HepG2 (cell line): ENCODE data around the gene OR8B4.

Experiments used
- FOSL2 ChIP-seq: sonication (generic); formaldehyde crosslinking; IDR thresholded peaks from 2 replicates; pipeline ENCODE4 v1.4.0; 2020; ENCODE audit warnings: missing genetic modification reagents
- HNF4A ChIP-seq: sonication (generic); formaldehyde crosslinking; IDR thresholded peaks from 2 replicates; pipeline ENCODE4 v1.4.0; 2020; ENCODE audit warnings: missing genetic modification reagents
- HNF4G ChIP-seq, 2 experiments: sonication (generic) in 1 of 2; formaldehyde crosslinking in 1 of 2; IDR thresholded peaks; 2 replicates each; pipeline versions ENCODE4 v1.4.0 to v1.6.1; 2011 to 2020; ENCODE audit warnings: borderline replicate concordance in 2 of 2, low read depth in 2 of 2, mild to moderate bottlenecking in 2 of 2, low read length in 1 of 2, missing genetic modification reagents in 1 of 2, moderate library complexity in 1 of 2
- POLR2AphosphoS5 ChIP-seq: IDR thresholded peaks from 2 replicates; pipeline ENCODE4 v1.6.1; 2012; ENCODE audit warnings: low read depth, low read length
- SMYD3 ChIP-seq: sonication (generic); formaldehyde crosslinking; IDR thresholded peaks from 2 replicates; pipeline ENCODE4 v1.8.1; 2023; ENCODE audit warnings: mild to moderate bottlenecking, missing genetic modification reagents
- TCF12 ChIP-seq, 2 experiments: fragments of 450-650 bp in 1 of 2; sonication (generic) in 1 of 2; formaldehyde crosslinking in 1 of 2; IDR thresholded peaks; 2 replicates each; pipeline versions ENCODE4 v1.6.1 to v1.8.0; 2017 to 2022; ENCODE audit warnings: antibody characterized with exemption in 1 of 2, mild to moderate bottlenecking in 1 of 2, missing genetic modification reagents in 1 of 2, moderate library complexity in 1 of 2
- YY1 ChIP-seq: IDR thresholded peaks from 2 replicates; pipeline ENCODE4 v1.6.1; 2011; ENCODE audit warnings: low read length, low read depth, moderate library complexity, mild to moderate bottlenecking; ENCODE audit not compliant: insufficient read depth, insufficient replicate concordance
- TF ChIP-seq, protein P1 (sequence below): sonication (generic); formaldehyde crosslinking; IDR thresholded peaks from 2 replicates; pipeline ENCODE4 v1.5.0; 2020; ENCODE audit warnings: mild to moderate bottlenecking, missing genetic modification reagents, moderate library complexity
- TF ChIP-seq, protein P2 (sequence below): sonication (generic); formaldehyde crosslinking; IDR thresholded peaks from 2 replicates; pipeline ENCODE4 v1.8.1; 2023; ENCODE audit warnings: mild to moderate bottlenecking, moderate library complexity, missing genetic modification reagents
- TF ChIP-seq, protein P3 (sequence below), 2 experiments: sonication (generic) in 1 of 2; formaldehyde crosslinking in 1 of 2; IDR thresholded peaks; 2 replicates each; pipeline versions ENCODE4 v1.5.1 to v1.6.1; 2011 to 2020; ENCODE audit warnings: borderline replicate concordance in 1 of 2, low read depth in 1 of 2, low read length in 1 of 2, mild to moderate bottlenecking in 1 of 2, missing genetic modification reagents in 1 of 2, moderate library complexity in 1 of 2
- TF ChIP-seq, protein P4 (sequence below): IDR thresholded peaks from 2 replicates; pipeline ENCODE4 v1.6.1; 2012; ENCODE audit warnings: inconsistent platforms

DNA sequence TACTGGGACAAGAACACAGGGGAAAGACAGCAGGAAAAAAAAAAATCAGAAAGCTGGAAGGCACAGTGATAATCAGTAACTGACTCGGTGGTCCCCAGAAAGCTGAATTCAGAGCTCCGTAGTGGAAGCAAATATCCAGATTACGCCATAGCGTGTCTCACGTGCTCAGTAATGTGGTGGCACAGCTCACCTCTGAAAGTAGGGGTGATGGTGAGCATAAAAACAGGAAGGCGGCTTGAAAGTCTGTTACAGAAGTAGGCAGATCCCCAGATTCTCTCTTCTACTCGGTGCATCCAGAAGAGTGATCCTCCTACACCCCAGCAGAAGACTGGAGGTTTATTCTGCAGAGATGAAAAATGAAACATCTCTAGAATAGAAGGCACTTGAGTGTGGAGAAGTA lies 14.8 kb downstream of the OR8B4 start:
- no peak for TF ChIP-seq POLR2AphosphoS5
- TF ChIP-seq, protein P1, sequence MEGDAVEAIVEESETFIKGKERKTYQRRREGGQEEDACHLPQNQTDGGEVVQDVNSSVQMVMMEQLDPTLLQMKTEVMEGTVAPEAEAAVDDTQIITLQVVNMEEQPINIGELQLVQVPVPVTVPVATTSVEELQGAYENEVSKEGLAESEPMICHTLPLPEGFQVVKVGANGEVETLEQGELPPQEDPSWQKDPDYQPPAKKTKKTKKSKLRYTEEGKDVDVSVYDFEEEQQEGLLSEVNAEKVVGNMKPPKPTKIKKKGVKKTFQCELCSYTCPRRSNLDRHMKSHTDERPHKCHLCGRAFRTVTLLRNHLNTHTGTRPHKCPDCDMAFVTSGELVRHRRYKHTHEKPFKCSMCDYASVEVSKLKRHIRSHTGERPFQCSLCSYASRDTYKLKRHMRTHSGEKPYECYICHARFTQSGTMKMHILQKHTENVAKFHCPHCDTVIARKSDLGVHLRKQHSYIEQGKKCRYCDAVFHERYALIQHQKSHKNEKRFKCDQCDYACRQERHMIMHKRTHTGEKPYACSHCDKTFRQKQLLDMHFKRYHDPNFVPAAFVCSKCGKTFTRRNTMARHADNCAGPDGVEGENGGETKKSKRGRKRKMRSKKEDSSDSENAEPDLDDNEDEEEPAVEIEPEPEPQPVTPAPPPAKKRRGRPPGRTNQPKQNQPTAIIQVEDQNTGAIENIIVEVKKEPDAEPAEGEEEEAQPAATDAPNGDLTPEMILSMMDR (CRISPR knock-in tag) = no peak
- TF ChIP-seq TCF12 (IDR thresholded peaks at IDR 0.05) = no peak
- TF ChIP-seq TCF12 (CRISPR knock-in tag; IDR thresholded peaks at IDR 0.05) = no peak
- TF ChIP-seq HNF4A = no peak
- TF ChIP-seq, protein P2, sequence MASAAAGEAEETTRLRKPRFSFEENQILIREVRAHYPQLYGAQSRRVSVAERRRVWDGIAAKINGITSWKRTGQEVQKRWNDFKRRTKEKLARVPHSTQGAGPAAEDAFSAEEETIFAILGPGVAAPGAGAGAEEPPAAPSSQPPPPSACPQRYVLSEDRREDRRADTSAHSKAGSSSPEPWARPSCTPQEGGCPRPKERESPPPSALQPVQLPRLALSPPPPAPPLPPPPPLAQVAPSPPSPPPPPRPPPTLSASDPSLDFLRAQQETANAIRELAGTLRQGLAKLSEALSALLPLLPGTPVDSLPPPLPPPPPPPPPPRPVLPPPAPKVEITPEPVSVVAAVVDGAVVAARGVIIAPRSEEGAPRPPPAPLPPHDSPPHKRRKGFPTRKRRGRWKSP (CRISPR knock-in tag) = no peak
- TF ChIP-seq, protein P3, sequence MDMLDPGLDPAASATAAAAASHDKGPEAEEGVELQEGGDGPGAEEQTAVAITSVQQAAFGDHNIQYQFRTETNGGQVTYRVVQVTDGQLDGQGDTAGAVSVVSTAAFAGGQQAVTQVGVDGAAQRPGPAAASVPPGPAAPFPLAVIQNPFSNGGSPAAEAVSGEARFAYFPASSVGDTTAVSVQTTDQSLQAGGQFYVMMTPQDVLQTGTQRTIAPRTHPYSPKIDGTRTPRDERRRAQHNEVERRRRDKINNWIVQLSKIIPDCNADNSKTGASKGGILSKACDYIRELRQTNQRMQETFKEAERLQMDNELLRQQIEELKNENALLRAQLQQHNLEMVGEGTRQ (IDR thresholded peaks at IDR 0.05; ENCODE audit: low read depth, low read length) = no peak
- TF ChIP-seq, protein P3 (CRISPR knock-in tag; IDR thresholded peaks at IDR 0.05; ENCODE audit: borderline replicate concordance) = no peak
- no peak for TF ChIP-seq YY1
- TF ChIP-seq, protein P4, sequence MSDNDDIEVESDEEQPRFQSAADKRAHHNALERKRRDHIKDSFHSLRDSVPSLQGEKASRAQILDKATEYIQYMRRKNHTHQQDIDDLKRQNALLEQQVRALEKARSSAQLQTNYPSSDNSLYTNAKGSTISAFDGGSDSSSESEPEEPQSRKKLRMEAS = no peak
- no peak for TF ChIP-seq HNF4G (IDR thresholded peaks at IDR 0.05; ENCODE audit: borderline replicate concordance, low read depth, low read length)
- no peak for TF ChIP-seq HNF4G (CRISPR knock-in tag; IDR thresholded peaks at IDR 0.05; ENCODE audit: borderline replicate concordance, low read depth)
- TF ChIP-seq FOSL2 (CRISPR knock-in tag) = no peak
- no peak for TF ChIP-seq SMYD3
